ENCODE measurements around the gene ZNF280B. TPM values are rescaled to one million over a fixed set of nuclear protein-coding genes. Genes with fewer than 3 reads are reported as not detected.

The ZNF280B gene
- total RNA-seq, 1 donor, result 1.1 TPM

GRCh38 chr22:22531770-22532546 is 23.4 kb upstream of the ZNF280B start:
- DNase-seq (ENCODE audit: insufficient read length, low spot score, missing footprints), result no peak
- H3K4me3 ChIP-seq (ENCODE audit: insufficient read depth, low read length), result no peak overlapping the region

GRCh38 chr22:22528780-22529179 is 20.2 kb upstream of the ZNF280B start:
- no peak for DNase-seq (ENCODE audit: insufficient read length, low spot score, missing footprints)
- Histone ChIP-seq H3K4me2 (ENCODE audit: insufficient read depth, low read length) (no peak overlapping the region), H3K4me3 (ENCODE audit: insufficient read depth, low read length) (no peak overlapping the region), H3K9me3 (ENCODE audit: low read depth, low read length) (no peaks in the 10 kb centered on the region), H3K4me1 (ENCODE audit: insufficient read depth, low read length) (no peaks in the 10 kb centered on the region), H4K20me1 (ENCODE audit: insufficient read depth, low read length) (no peaks in the 10 kb centered on the region), H3K79me2 (ENCODE audit: insufficient read depth, low read length) (no peaks in the 10 kb centered on the region), H3K36me3 (ENCODE audit: insufficient read depth, low read length) (no peaks in the 10 kb centered on the region), H3K27me3 (ENCODE audit: insufficient read depth, low read length) (peaks cover 5% of the 10 kb centered on the region), H2AFZ (ENCODE audit: low read length) (no peak overlapping the region), H3K27ac (ENCODE audit: low read depth, low read length) (no peak overlapping the region)
- no peak for TF ChIP-seq CTCF (IDR thresholded peaks at IDR 0.05; ENCODE audit: extremely low read depth, low read depth, low read length)

More at GRCh38 chr22:22531770-22532546, 23.4 kb upstream of the ZNF280B start:
- Histone ChIP-seq H2AFZ (ENCODE audit: low read length) (no peak overlapping the region), H4K20me1 (ENCODE audit: insufficient read depth, low read length) (no peaks in the 10 kb centered on the region), H3K4me1 (ENCODE audit: insufficient read depth, low read length) (no peaks in the 10 kb centered on the region), H3K36me3 (ENCODE audit: insufficient read depth, low read length) (no peaks in the 10 kb centered on the region), H3K27me3 (ENCODE audit: insufficient read depth, low read length) (no peaks in the 10 kb centered on the region), H3K4me2 (ENCODE audit: insufficient read depth, low read length) (no peak overlapping the region), H3K79me2 (ENCODE audit: insufficient read depth, low read length) (no peaks in the 10 kb centered on the region), H3K9me3 (ENCODE audit: low read depth, low read length) (no peaks in the 10 kb centered on the region), H3K27ac (ENCODE audit: low read depth, low read length) (no peak overlapping the region)
- TF ChIP-seq CTCF (IDR thresholded peaks at IDR 0.05; ENCODE audit: extremely low read depth, low read depth, low read length), result no peak

GRCh38 chr22:22527312-22527711 is 18.8 kb upstream of the ZNF280B start:
- Histone ChIP-seq H3K27ac (ENCODE audit: low read depth, low read length) (no peak overlapping the region), H2AFZ (ENCODE audit: low read length) (no peak overlapping the region)
- no peak for TF ChIP-seq CTCF (IDR thresholded peaks at IDR 0.05; ENCODE audit: extremely low read depth, low read depth, low read length)

GRCh38 chr22:22526125-22526912 is 17.8 kb upstream of the ZNF280B start:
- H3K36me3 ChIP-seq (ENCODE audit: insufficient read depth, low read length), result no peaks in the 10 kb centered on the region
- no peak overlapping the region for H3K4me3 ChIP-seq (ENCODE audit: insufficient read depth, low read length)
- no peaks in the 10 kb centered on the region for H3K79me2 ChIP-seq (ENCODE audit: insufficient read depth, low read length)
- H4K20me1 ChIP-seq (ENCODE audit: insufficient read depth, low read length), result no peaks in the 10 kb centered on the region
- no peak overlapping the region for H3K27ac ChIP-seq (ENCODE audit: low read depth, low read length)
- DNase-seq (ENCODE audit: insufficient read length, low spot score, missing footprints), result no peak
- H3K4me1 ChIP-seq (ENCODE audit: insufficient read depth, low read length), result no peaks in the 10 kb centered on the region
- H3K9me3 ChIP-seq (ENCODE audit: low read depth, low read length), result no peaks in the 10 kb centered on the region
- no peak for TF ChIP-seq CTCF (IDR thresholded peaks at IDR 0.05; ENCODE audit: extremely low read depth, low read depth, low read length)
- H2AFZ ChIP-seq (ENCODE audit: low read length), result no peak overlapping the region
- peaks cover 10% of the 10 kb centered on the region for H3K27me3 ChIP-seq (ENCODE audit: insufficient read depth, low read length)
- no peak overlapping the region for H3K4me2 ChIP-seq (ENCODE audit: insufficient read depth, low read length)

More at GRCh38 chr22:22527312-22527711, 18.8 kb upstream of the ZNF280B start:
- Histone ChIP-seq H4K20me1 (ENCODE audit: insufficient read depth, low read length) (no peaks in the 10 kb centered on the region), H3K36me3 (ENCODE audit: insufficient read depth, low read length) (no peaks in the 10 kb centered on the region), H3K9me3 (ENCODE audit: low read depth, low read length) (no peaks in the 10 kb centered on the region), H3K4me1 (ENCODE audit: insufficient read depth, low read length) (no peaks in the 10 kb centered on the region), H3K4me2 (ENCODE audit: insufficient read depth, low read length) (no peak overlapping the region), H3K27me3 (ENCODE audit: insufficient read depth, low read length) (peaks cover 10% of the 10 kb centered on the region), H3K4me3 (ENCODE audit: insufficient read depth, low read length) (no peak overlapping the region), H3K79me2 (ENCODE audit: insufficient read depth, low read length) (no peaks in the 10 kb centered on the region)
- DNase-seq (ENCODE audit: insufficient read length, low spot score, missing footprints), result no peak
